Measurements from ENCODE around the gene ZNF433.

DNA sequence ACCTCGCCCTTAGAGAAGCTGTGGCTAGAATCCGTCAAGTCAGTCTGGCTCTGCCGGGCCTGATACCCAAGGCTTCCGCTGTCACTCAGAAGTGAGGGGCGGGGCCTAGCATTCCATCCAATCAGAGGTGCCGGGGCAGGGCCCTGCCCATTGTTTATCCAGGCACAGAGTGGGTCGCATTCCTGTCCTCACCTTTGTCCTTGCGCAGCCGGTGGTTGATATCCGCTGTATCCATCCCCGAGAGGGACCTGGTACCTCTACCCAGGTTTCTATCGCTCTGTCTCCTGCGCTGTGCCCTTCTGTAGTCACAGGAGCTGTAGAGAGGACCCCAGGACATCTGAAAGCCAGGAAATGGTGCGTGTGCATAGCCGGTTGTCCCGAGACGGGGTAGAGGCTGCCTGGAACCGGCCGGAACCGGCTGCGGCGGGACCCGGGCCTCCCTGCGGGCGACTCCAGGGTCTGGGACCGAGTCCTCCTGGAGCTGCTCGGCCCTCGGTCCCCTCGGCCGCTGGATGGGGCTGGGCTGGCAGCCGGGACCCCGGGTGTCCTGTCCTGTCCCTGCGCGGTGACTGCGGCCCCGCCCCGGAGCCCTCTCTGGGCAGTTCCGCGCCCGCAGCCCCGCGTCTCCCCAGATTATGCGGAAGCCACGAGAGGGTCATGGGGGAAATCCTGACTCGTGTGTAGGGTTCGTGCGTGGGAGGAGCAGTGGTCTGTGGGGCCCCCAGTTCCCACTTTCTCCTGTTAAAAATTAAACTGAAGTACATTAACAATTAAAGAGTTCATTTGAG lies 70.4 kb downstream of the ZNF433 start, which contains the start of gene ZNF763:
- TF ChIP-seq, protein P1, sequence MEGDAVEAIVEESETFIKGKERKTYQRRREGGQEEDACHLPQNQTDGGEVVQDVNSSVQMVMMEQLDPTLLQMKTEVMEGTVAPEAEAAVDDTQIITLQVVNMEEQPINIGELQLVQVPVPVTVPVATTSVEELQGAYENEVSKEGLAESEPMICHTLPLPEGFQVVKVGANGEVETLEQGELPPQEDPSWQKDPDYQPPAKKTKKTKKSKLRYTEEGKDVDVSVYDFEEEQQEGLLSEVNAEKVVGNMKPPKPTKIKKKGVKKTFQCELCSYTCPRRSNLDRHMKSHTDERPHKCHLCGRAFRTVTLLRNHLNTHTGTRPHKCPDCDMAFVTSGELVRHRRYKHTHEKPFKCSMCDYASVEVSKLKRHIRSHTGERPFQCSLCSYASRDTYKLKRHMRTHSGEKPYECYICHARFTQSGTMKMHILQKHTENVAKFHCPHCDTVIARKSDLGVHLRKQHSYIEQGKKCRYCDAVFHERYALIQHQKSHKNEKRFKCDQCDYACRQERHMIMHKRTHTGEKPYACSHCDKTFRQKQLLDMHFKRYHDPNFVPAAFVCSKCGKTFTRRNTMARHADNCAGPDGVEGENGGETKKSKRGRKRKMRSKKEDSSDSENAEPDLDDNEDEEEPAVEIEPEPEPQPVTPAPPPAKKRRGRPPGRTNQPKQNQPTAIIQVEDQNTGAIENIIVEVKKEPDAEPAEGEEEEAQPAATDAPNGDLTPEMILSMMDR (IDR thresholded peaks at IDR 0.05; ENCODE audit: borderline replicate concordance, extremely low read depth, low read length, poor library complexity, severe bottlenecking) = no peak
- no peak for TF ChIP-seq EZH2 (IDR thresholded peaks at IDR 0.05; ENCODE audit: borderline replicate concordance, low read depth, low read length, severe bottlenecking)

All from DND-41 (cell line).